LNCAP (cell line): Measurements from ENCODE around the gene KCNMA1.

Experiments
- CTCF ChIP-seq: fragments of 450-650 bp; IDR thresholded peaks from 2 replicates; pipeline ENCODE4 v1.5.1; 2017; ENCODE audit warnings: mild to moderate bottlenecking

Gene KCNMA1

GRCh38 chr10:77208684-77209256 lies 428.8 kb downstream of the KCNMA1 start:
- no peak for TF ChIP-seq CTCF

GRCh38 chr10:77207828-77208185 lies 429.8 kb downstream of the KCNMA1 start:
- no peak for TF ChIP-seq CTCF

- no peak for TF ChIP-seq CTCF
Measured at GRCh38 chr10:77207182-77207827, 430.3 kb downstream of the KCNMA1 start.

- no peak for TF ChIP-seq CTCF
Measured at GRCh38 chr10:77205135-77205534, 432.5 kb downstream of the KCNMA1 start.

GRCh38 chr10:77204171-77204570 lies 433.4 kb downstream of the KCNMA1 start:
- no peak for TF ChIP-seq CTCF

- no peak for TF ChIP-seq CTCF
Measured at GRCh38 chr10:77202857-77203256, 434.8 kb downstream of the KCNMA1 start.

GRCh38 chr10:77201135-77202106 lies 436.2 kb downstream of the KCNMA1 start:
- TF ChIP-seq CTCF: no peak
